Hepatocyte (in vitro differentiated cells): Measurements from ENCODE around the gene TIFAB. TPM values are rescaled to one million over a fixed set of nuclear protein-coding genes. Genes with fewer than 3 reads are reported as not detected.

ENCODE experiments used
- DNase-seq: peaks from one replicate; pipeline ENCODE4 v3.0.0-alpha.2; 2016; ENCODE audit warnings: low spot score
- H2AFZ ChIP-seq: fragments of 200-600 bp; sonication (generic); 2 replicates; pipeline ENCODE4 v1.6.0; 2016; ENCODE audit warnings: antibody characterized with exemption, mild to moderate bottlenecking
- H3K27ac ChIP-seq: fragments of 200-600 bp; sonication (generic); 2 replicates; pipeline ENCODE4 v1.5.1; 2016; ENCODE audit warnings: mild to moderate bottlenecking
- H3K27me3 ChIP-seq: fragments of 200-600 bp; sonication (generic); 2 replicates; pipeline ENCODE4 v1.6.1; 2016
- H3K36me3 ChIP-seq: fragments of 200-600 bp; sonication (generic); replicated peaks from 2 replicates; pipeline ENCODE4 v1.5.1; 2016; ENCODE audit warnings: low read depth; ENCODE audit not compliant: insufficient read depth
- H3K4me1 ChIP-seq: fragments of 200-600 bp; sonication (generic); 2 replicates; pipeline ENCODE4 v1.5.1; 2016; ENCODE audit warnings: mild to moderate bottlenecking, moderate library complexity; ENCODE audit not compliant: insufficient read depth
- H3K4me2 ChIP-seq: fragments of 200-600 bp; sonication (generic); 2 replicates; pipeline ENCODE4 v1.6.0; 2016
- H3K4me3 ChIP-seq: fragments of 200-600 bp; sonication (generic); 2 replicates; pipeline ENCODE4 v1.5.1; 2016; ENCODE audit warnings: mild to moderate bottlenecking
- H3K79me2 ChIP-seq: fragments of 200-600 bp; sonication (generic); 2 replicates; pipeline ENCODE4 v1.6.0; 2017; ENCODE audit warnings: mild to moderate bottlenecking
- H3K9me2 ChIP-seq: fragments of 200-600 bp; sonication (generic); replicated peaks from 2 replicates; pipeline ENCODE4 v1.6.0; 2017; ENCODE audit warnings: mild to moderate bottlenecking; ENCODE audit not compliant: insufficient read depth
- H3K9me3 ChIP-seq: fragments of 200-600 bp; sonication (generic); 2 replicates; pipeline ENCODE4 v1.5.1; 2016; ENCODE audit warnings: low read depth, mild to moderate bottlenecking
- H4K20me1 ChIP-seq: fragments of 200-600 bp; sonication (generic); 2 replicates; pipeline ENCODE4 v1.6.0; 2016; ENCODE audit warnings: mild to moderate bottlenecking; ENCODE audit not compliant: insufficient read depth, poor library complexity, severe bottlenecking
- EZH2 ChIP-seq: fragments of 200-600 bp; sonication (generic); IDR thresholded peaks from 2 replicates; pipeline ENCODE4 v1.6.1; 2016; ENCODE audit warnings: antibody characterized with exemption, mild to moderate bottlenecking, borderline replicate concordance
- EZH2phosphoT487 ChIP-seq: fragments of 200-600 bp; sonication (generic); IDR thresholded peaks from one replicate; pipeline ENCODE4 v1.6.1; 2018; ENCODE audit warnings: antibody characterized with exemption, mild to moderate bottlenecking, low read depth, moderate library complexity; ENCODE audit not compliant: unreplicated experiment, severe bottlenecking
- WGBS: methylation state at CpG from one replicate; pipeline ENCODE4 v1.1.6; 2016; ENCODE audit warnings: low lambda C conversion rate; ENCODE audit errors: missing lambda C conversion rate; 5-methylcytosine and 5-hydroxymethylcytosine counted together
- polyA plus RNA-seq: library from polyadenylated mRNA; unstranded; fragments of >200 nt; fragmentation: Nextera tagmentation; extraction: Ambion mirVana; gene quantifications from 2 replicates; pipeline ENCODE4 v1.2.1, GENCODE V29; 2016
- total RNA-seq: library from RNA; depleted of rRNA; stranded (reverse); fragments of >200 nt; gene quantifications from 2 replicates; pipeline ENCODE4 v1.2.3, GENCODE V29; 2014
- TF ChIP-seq, protein P1 (sequence below): fragments of 200-600 bp; sonication (generic); IDR thresholded peaks from 2 replicates; pipeline ENCODE4 v1.5.1; 2016; ENCODE audit warnings: antibody characterized with exemption, mild to moderate bottlenecking; ENCODE audit not compliant: poor library complexity

TIFAB gene
- total and polyA plus RNA-seq, 2 experiments from 2014 or later, result not detected

DNA sequence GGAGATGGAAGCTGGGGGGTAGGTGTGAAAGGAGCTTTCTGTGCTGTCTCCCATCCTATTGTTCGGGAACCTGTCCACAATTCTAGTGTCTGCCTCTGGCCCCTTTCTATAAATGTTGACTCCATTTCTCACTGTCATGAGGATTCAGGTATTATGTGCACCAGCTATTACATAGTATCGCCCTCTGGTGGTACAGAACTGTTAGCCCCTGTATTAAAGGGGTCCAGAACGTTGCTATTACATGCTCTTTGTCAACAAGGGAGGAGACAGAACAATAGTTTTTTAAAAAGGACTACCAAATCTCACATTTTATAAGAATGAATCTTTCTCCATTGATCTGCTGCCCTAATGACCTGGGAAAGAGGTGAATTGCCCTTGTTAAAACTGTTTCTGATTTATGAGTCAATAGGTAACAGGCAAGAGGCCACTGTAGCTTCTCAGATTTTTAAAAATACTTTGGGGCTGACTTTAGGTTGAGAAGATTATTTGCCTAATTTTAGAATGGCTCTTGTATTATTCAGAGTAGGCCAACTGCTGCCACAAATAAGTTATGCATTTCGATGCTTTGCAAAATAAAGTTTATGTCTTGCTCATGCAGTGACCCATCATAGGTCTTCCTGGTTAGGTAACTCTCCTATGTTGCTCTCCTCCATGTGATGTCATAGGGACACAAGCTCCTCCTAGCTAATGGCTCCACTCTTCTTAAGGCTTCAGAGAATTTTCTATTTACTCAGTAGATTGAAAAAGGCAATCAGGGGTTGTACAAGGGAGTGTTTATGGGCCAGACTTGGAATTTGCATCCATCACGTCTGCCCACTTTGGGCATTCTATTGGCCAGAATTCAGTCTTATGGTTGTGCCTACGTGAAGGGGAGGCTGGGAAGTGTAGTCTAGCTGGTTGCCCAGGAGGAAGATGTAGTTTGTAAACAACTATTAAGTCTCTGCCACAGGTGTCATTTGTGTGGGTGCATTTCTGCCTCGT is 25.8 kb downstream of the TIFAB start:
- TF ChIP-seq, protein P1, sequence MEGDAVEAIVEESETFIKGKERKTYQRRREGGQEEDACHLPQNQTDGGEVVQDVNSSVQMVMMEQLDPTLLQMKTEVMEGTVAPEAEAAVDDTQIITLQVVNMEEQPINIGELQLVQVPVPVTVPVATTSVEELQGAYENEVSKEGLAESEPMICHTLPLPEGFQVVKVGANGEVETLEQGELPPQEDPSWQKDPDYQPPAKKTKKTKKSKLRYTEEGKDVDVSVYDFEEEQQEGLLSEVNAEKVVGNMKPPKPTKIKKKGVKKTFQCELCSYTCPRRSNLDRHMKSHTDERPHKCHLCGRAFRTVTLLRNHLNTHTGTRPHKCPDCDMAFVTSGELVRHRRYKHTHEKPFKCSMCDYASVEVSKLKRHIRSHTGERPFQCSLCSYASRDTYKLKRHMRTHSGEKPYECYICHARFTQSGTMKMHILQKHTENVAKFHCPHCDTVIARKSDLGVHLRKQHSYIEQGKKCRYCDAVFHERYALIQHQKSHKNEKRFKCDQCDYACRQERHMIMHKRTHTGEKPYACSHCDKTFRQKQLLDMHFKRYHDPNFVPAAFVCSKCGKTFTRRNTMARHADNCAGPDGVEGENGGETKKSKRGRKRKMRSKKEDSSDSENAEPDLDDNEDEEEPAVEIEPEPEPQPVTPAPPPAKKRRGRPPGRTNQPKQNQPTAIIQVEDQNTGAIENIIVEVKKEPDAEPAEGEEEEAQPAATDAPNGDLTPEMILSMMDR, result peak; percentile 58
- TF ChIP-seq EZH2, result no peak
- no peak overlapping the region for H3K27ac ChIP-seq
- H3K4me1 ChIP-seq, result peaks cover 18% of the 10 kb centered on the region
- no peak overlapping the region for H2AFZ ChIP-seq
- no peak overlapping the region for H3K4me3 ChIP-seq
- peaks cover 6% of the 10 kb centered on the region for H3K9me3 ChIP-seq
- H3K27me3 ChIP-seq, result no peaks in the 10 kb centered on the region
- peak; percentile 67 for DNase-seq
- no peaks in the 10 kb centered on the region for H3K36me3 ChIP-seq
- H4K20me1 ChIP-seq, result no peaks in the 10 kb centered on the region
- no peaks in the 10 kb centered on the region for H3K79me2 ChIP-seq
- H3K9me2 ChIP-seq, result no peaks in the 10 kb centered on the region
- 60% methylated on average over 7 of the region's 7 CpGs for WGBS
- H3K4me2 ChIP-seq, result no peak overlapping the region

DNA sequence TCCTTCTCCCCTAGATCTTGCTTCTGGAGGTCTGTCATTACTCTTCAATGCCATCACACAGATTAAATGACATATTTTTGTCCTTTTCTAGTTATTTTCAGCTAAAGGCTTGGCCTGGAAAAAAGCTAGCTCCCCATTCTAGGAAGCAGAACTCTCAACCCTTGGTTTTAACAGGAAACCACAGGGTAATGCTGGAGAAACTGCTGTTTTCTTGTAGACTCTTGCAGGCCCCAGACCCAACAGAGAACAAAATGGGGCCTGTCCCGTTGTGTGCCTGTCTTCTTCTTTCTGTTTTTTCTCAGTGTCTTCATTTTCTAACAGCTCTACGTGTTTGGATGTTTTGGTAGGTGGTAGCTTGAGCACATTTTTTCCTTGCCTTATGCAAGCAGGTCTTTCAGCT is 26.5 kb downstream of the TIFAB start:
- H3K27me3 ChIP-seq, result no peaks in the 10 kb centered on the region
- TF ChIP-seq EZH2phosphoT487 (no peak), EZH2 (no peak)
- TF ChIP-seq, protein P1, result no peak
- H3K36me3 ChIP-seq, result no peaks in the 10 kb centered on the region
- H3K4me3 ChIP-seq, result no peak overlapping the region
- no peak overlapping the region for H3K27ac ChIP-seq
- peaks cover 18% of the 10 kb centered on the region for H3K4me1 ChIP-seq
- no peak overlapping the region for H2AFZ ChIP-seq
- no peaks in the 10 kb centered on the region for H3K79me2 ChIP-seq
- no peak overlapping the region for H3K4me2 ChIP-seq
- no peaks in the 10 kb centered on the region for H3K9me2 ChIP-seq
- DNase-seq, result no peak
- 45% methylated on average over 2 of the region's 2 CpGs for WGBS
- H3K9me3 ChIP-seq, result peaks cover 6% of the 10 kb centered on the region
- no peaks in the 10 kb centered on the region for H4K20me1 ChIP-seq

DNA sequence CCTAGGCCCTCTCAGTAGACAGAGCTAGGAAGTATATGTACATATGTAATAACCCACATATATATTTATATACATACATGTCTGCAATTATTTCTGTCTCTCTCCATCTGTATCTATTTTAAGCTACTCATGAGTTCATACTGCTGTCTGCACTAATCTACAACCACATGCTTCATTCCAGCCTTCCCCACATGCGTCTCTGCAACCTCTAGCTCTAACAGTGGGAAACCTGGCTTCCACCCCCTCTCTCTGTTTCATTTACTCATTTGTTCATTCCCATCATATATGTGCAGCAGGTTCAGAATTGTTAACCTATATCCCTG is 28.3 kb downstream of the TIFAB start:
- 80% methylated on average over 1 of the region's 1 CpG for WGBS

More for the DNA sequence above, 28.3 kb downstream of the TIFAB start:
- H3K4me3 ChIP-seq, result no peak overlapping the region
- H3K27me3 ChIP-seq, result no peaks in the 10 kb centered on the region
- peaks cover 6% of the 10 kb centered on the region for H3K9me3 ChIP-seq
- H3K4me1 ChIP-seq, result peaks cover 6% of the 10 kb centered on the region
- no peaks in the 10 kb centered on the region for H3K9me2 ChIP-seq
- H4K20me1 ChIP-seq, result no peaks in the 10 kb centered on the region
- H3K4me2 ChIP-seq, result no peak overlapping the region
- TF ChIP-seq, protein P1, result no peak
- no peak for TF ChIP-seq EZH2phosphoT487
- no peak for TF ChIP-seq EZH2
- peak overlapping the region; percentile 76 for H3K27ac ChIP-seq
- no peak overlapping the region for H2AFZ ChIP-seq
- DNase-seq, result no peak
- H3K79me2 ChIP-seq, result no peaks in the 10 kb centered on the region
- H3K36me3 ChIP-seq, result no peaks in the 10 kb centered on the region
